ES-I3 (cell line): ENCODE measurements around the gene NT5M.

Experiments
- H3K36me3 ChIP-seq: 2 replicates; pipeline ENCODE4 v1.6.1; 2013; ENCODE audit warnings: mild to moderate bottlenecking, low read length, control low read depth, moderate library complexity; ENCODE audit not compliant: insufficient read depth
- H3K4me1 ChIP-seq: 2 replicates; pipeline ENCODE4 v1.6.1; 2013; ENCODE audit warnings: mild to moderate bottlenecking, control low read depth, low read length; ENCODE audit not compliant: insufficient read depth
- H3K9ac ChIP-seq: 2 replicates; pipeline ENCODE4 v1.6.1; 2013; ENCODE audit warnings: low read depth, mild to moderate bottlenecking, low read length, moderate library complexity
- H3K9me3 ChIP-seq: 2 replicates; pipeline ENCODE4 v1.6.1; 2013; ENCODE audit warnings: mild to moderate bottlenecking, low read length, moderate library complexity; ENCODE audit not compliant: control insufficient read depth, insufficient read depth

Gene NT5M

DNA sequence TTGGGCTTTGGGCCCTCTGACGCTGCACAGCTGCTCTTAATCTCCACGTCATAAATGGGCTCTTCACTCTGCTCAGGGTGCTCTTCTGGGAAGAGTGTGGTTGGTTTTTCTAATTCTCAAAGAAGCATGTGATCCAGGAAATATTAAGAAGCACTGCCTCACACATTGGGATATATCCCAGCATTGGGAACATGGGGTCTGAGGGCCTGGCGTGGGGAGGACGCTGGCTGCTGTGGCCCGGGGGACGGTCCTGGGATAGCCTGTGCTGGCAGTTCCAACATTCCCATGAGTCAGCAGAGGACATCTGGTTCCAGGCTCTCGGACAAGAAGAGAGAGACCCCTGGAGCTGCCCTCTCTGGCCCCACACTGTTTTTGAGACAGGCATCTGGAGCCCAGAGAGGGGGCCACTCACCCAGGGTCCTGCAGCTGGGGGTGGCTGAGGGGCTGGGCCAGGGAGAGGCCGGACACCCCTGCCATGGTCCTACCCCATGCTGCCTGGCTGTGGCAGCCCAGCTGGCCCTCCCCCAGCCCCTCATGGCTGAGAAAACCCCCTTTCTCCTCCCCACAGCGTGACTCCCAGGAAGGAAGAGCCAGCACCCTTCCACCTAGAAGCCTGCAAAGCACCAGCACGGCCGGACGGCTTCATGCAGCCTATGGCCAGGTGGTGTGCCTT lies 58.8 kb downstream of the NT5M start:
- no peaks in the 10 kb centered on the region for H3K36me3 ChIP-seq
- H3K9me3 ChIP-seq, result peaks cover 4% of the 10 kb centered on the region; the same call in 1 of the 2 replicates
- H3K4me1 ChIP-seq, result peaks cover 11% of the 10 kb centered on the region; the same call in 1 of the 2 replicates
- H3K9ac ChIP-seq, result no peak overlapping the region

DNA sequence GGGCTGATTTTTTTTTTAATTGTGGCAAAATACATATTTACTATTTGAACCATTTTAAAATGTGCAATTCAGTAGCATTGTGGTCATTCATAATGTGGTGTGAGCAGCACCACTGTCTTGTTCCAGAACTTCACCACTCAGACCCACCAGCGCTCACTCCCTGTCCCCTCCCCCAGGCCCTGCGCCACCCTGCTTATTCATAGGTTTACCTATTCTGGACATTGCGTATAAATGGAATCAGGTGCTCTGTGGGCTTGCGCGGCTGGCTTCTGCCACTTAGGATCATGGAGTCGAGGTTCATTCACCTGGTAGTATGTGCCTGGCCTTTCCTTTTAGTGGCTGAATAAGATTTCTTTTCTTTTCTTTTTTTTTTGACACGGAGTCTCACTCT lies 59.4 kb downstream of the NT5M start:
- Histone ChIP-seq H3K9me3 (peaks cover 4% of the 10 kb centered on the region; the same call in 1 of the 2 replicates), H3K9ac (no peak overlapping the region), H3K36me3 (no peaks in the 10 kb centered on the region), H3K4me1 (peaks cover 11% of the 10 kb centered on the region; the same call in 1 of the 2 replicates)

DNA sequence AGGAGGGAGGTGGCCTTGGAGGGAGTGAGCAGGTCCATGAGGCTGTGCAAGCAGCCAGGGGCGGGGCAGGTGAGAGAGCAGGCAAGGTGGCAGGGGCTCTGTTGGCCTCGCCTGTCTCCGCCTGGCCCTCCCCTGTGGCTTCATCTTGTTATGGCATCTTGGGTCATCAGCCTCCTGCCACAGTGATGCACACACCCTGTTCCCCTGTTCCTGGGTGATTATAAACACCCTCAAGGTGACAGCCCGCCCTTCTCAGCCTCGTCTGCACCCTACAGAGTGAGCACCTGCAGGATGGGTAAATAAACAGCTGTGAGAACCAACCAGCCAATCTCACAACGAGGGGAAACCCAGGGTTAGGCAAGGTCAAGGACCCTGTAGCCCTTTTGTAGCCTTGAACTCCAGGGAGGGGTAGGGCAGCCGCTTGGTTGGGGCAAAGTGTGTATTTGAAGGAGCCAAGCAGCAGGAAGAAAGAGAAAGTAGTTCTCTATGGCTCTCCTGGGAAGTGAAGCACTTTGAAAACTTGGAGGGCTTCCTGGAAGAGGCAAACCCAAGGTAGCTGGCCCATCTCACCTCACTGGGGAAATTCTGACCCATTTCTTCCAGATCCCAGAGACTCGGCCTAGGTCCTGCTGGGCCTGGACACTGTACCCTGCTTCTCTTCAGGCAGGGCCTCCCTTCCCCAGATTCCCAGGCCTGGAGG lies 60.6 kb downstream of the NT5M start:
- Histone ChIP-seq H3K9ac (no peak overlapping the region), H3K4me1 (peaks cover 11% of the 10 kb centered on the region; the same call in 1 of the 2 replicates), H3K36me3 (no peaks in the 10 kb centered on the region)

DNA sequence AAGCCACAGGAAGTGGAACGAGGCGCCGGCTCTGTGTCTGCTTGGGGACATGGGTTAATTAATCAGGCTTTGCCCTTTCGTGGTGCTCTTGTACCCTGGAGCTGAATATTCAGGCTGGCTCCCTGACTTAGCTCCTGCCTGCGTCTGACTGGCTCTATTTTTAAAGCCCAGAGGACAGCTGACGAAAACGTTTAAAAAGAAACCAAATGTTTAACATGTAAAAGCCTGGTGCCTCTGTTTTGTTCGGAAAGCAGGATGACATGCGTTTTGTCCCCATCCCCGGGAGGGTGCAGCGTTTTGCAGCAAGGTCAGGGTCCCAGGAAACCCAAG lies 61.1 kb downstream of the NT5M start:
- no peak overlapping the region for H3K9ac ChIP-seq
- H3K9me3 ChIP-seq, result no peaks in the 10 kb centered on the region
- peaks cover 11% of the 10 kb centered on the region; the same call in 1 of the 2 replicates for H3K4me1 ChIP-seq
- H3K36me3 ChIP-seq, result no peaks in the 10 kb centered on the region

More for the DNA sequence above, 60.6 kb downstream of the NT5M start:
- peaks cover 4% of the 10 kb centered on the region; the same call in 1 of the 2 replicates for H3K9me3 ChIP-seq

DNA sequence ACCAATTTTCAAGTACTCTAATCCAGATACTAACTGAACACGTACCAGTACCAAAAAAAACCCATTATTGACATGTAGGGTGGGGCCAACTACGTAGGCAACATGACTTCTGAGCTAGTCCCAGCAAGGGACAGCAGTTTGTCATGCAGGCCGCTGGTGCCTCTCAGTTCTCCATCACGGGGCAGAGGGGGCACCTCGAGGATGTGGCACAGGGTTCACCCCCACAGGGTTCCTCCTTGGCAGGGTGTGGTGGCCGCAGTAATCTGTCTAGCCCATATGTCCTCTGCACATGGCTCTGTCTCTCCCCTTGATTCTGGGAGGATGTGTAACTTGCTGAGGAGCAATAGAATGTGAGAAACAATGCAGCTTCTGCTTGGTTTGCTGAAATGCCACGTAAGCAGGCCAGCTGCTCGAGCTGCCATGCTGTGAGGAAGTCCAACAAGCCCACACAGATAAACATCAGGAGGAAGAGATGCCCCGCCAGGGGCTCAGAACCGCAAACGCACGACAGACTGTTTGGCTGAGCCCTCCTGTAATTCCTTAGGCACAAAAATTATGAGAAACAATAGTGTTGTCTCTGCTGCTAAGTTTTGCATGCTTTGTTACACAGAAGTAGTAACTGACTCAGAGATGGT lies 62.4 kb downstream of the NT5M start:
- Histone ChIP-seq H3K36me3 (no peaks in the 10 kb centered on the region), H3K4me1 (peaks cover 11% of the 10 kb centered on the region; the same call in 1 of the 2 replicates), H3K9ac (no peak overlapping the region), H3K9me3 (no peaks in the 10 kb centered on the region)

DNA sequence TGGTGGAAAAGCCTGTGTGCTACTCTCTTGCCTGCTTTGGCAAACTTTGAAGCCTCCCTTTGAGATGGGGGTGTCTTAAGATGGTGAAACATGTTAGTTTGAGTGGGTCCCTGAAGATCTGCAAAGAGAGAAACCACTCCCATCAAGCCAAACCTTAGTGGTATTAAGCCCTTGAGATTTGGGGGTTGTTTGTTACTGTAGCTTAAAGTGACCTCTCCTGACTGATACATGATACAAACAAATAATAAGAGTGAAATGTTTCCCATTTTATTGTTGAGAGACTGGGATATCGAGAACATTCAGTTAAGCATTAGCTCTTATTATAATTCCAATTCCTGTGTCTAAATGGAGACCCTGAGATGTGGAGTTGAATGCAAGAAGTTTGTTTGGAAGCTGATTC lies 63.1 kb downstream of the NT5M start:
- Histone ChIP-seq H3K9ac (no peak overlapping the region), H3K4me1 (peaks cover 11% of the 10 kb centered on the region; the same call in 1 of the 2 replicates), H3K36me3 (no peaks in the 10 kb centered on the region), H3K9me3 (no peaks in the 10 kb centered on the region)

DNA sequence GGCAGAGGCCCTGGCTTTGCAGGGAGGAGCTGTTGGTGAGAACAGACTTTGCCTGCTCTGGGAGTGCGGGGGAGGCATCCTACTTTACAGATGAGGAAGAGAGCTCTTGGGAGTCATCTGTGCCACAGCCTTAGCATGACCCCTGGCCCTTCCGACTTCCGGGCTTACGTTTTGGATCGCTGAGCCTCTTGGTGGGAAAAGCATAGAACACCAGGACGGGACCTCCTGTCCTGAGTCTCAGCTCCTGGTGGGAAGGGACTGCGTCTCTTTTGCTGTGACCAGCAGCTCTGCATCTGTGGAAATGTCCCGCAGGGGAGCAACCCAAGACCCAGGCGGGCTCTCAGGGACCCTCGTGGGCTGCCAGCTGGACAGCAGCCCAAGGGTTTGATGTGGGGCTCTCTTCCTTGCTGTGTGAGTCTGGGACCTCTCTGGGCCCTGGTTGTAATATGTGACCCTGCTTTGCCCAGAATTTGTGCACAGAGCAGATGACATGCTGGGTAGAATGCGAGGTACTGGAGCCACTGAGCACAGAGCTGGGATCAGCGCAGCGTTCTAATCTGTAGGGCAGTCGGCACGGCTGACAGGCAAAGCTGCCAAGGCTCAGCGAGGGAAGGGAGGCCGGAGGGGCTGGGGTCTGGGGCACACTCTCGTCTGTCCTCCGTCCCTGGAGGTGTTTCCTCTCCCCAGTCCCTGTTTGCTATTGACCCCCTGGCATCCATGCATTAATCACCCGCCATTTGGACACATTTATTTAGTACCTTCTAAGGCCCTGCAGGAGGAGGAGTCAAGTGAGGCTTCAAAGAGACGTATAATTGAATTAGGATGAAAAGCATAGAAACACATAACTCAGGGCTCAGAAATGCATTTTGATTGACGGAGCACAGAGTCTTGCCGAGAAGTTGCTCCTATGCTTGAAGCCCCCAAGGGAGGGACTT lies 64.0 kb downstream of the NT5M start:
- no peak overlapping the region for H3K9ac ChIP-seq
- no peaks in the 10 kb centered on the region for H3K36me3 ChIP-seq

DNA sequence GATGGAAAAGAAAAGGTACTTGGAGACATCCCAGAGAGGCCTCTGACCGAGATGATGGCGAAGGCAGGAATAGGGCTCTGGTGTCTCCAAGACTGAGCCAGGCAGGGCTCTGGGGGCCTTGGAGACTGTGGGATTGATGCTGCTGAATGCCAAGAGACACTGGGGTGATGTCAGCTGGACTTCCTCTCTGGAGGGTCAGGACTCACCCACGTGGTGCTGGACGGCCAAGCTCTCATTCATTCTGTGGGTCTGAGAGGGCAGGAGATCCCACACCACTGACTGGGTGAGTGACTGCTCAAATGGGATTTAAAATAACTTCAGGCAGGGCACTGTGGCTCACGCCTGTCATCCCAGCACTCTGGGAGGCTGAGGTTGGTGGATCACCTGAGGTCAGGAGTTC lies 64.8 kb downstream of the NT5M start:
- H3K36me3 ChIP-seq, result no peaks in the 10 kb centered on the region
- H3K4me1 ChIP-seq, result peaks cover 11% of the 10 kb centered on the region; the same call in 1 of the 2 replicates
- no peaks in the 10 kb centered on the region for H3K9me3 ChIP-seq
- H3K9ac ChIP-seq, result no peak overlapping the region

More for the DNA sequence above, 64.0 kb downstream of the NT5M start:
- H3K9me3 ChIP-seq, result no peaks in the 10 kb centered on the region
- peaks cover 11% of the 10 kb centered on the region; the same call in 1 of the 2 replicates for H3K4me1 ChIP-seq

DNA sequence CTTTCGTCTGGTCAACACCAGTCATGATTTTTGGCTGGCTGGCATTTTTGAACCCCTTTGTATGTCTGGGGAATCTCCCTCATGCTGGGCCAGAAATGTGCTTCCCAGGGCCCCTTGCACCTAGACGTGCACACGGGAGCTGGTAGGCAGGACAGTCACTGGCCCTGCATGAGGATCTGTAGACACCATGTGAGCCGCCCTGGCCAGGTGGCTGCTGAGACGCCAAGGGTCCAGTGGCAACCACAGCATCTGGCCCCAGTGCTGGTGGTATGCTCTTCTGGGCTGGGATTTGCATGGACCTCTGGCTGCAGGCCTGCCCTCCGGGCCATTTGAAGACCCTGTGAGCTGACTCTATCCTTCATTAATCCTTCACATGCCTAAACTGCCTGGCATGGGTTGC lies 67.5 kb downstream of the NT5M start:
- Histone ChIP-seq H3K9ac (no peak overlapping the region), H3K36me3 (no peaks in the 10 kb centered on the region), H3K4me1 (no peaks in the 10 kb centered on the region), H3K9me3 (no peaks in the 10 kb centered on the region)

DNA sequence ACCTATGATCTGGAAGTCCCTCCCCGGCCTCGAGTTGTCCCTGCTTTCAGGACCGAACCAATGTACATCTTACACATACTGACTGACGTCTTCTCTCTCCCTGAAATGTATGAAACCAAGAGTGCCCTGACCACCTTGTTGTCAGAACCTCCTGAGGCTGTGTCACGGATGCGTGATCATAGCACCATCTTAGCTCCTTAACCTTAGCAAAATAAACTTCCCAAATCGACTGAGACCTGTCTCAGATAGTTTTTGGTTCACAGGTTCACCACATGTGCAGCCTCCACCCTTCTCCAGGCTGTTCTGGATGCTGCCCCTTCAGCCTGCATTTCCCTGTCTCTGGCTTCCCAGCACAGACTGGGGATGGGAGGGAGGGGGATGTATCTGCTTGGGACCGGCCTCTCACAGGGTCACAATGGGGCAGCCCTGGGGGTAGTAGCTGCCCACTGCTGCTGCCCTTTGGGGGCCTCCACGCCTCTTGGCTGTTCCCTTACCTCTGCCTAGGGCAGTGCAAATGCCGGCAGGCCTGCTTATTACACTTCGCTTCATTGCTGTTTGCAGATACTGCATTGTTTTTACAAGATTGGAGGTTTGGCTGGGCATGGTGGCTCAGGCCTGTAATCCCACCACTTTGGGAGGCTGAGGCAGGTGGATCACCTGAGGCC lies 69.8 kb downstream of the NT5M start:
- Histone ChIP-seq H3K4me1 (no peaks in the 10 kb centered on the region), H3K9me3 (no peaks in the 10 kb centered on the region), H3K9ac (no peak overlapping the region), H3K36me3 (no peaks in the 10 kb centered on the region)

DNA sequence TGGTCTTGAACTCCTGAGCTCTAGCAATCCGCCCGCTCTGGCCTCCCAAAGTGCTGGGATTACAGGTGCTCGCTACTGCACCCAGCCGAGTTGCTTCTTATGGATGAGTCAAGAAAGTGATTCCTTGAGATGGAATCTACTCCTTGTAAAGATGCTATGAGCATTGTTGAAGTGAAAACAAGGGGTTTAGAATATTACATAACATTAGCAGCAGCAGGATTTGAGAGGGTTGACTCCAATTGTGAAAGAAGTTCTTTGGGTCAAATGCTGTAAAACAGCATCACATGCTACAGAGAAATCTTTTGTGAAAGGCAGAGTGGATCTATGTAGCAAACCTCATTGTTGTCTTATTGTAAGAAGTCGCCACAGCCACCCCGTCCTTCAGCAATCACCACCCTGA lies 72.7 kb downstream of the NT5M start:
- Histone ChIP-seq H3K4me1 (no peaks in the 10 kb centered on the region), H3K9me3 (no peaks in the 10 kb centered on the region), H3K36me3 (no peaks in the 10 kb centered on the region), H3K9ac (no peak overlapping the region)

DNA sequence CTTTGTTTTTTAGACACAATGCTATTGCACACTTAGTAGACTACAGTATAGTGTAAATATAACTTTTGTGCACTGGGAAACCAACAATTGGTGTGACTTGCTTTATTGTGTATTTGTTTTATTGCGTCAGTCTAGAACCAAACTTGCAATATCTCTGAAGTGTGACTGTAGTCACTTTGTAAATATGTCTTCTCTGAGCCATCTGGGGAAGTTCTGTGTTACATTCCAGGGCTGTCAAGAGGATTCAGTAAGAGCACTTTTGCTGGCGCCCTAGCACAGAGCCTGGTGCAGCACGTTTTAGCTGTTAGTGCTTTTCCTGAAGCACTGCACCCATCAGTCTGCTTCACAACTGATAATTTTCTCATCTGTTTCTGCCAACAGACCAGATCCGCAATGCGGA lies 73.2 kb downstream of the NT5M start:
- no peak overlapping the region for H3K9ac ChIP-seq
- H3K9me3 ChIP-seq, result no peaks in the 10 kb centered on the region
- H3K36me3 ChIP-seq, result no peaks in the 10 kb centered on the region
- H3K4me1 ChIP-seq, result no peaks in the 10 kb centered on the region

DNA sequence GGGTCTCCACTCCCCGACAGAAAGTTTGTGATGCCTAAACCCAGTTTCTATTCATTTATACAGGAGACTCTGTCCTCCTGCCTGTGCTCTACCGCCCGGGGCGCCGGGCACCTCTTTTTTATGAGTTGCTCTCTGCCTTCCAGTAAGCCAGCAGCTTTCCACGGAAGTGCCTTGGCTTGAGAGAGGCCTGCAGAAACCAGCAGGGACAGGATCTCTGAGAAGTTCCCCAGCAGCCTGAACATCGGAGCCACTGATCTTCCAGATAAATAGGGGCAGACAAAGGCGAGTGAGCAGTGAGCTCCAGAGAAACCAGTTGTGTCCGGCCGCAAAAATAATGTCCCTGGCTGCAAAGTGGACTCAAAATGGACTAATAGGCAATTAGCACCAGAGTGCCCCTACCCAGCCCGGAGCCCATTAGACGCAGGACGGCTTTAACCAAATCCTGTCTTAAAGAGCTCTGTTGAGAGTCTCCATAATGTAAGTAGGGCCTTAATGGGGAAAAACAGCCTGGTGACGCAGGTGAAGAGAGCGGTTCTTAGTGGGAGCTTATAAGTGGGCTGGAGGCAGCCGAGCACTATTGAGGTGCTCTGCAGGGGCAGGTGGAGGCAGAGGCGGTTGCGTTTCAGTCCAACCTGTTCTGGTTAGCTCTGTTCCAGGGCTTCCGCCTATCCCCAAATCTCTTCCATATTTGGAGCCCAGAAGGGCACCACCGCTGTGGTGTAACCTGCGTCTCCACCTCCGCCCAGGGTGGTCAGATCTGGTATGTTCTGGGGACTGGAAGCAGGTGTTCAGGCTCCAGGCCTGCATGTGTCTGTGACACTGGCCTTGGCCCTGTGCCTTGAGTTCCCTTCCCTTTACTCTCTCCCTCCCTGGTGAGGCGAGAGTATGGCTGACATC lies 74.1 kb downstream of the NT5M start:
- Histone ChIP-seq H3K36me3 (no peaks in the 10 kb centered on the region), H3K4me1 (no peaks in the 10 kb centered on the region), H3K9ac (no peak overlapping the region), H3K9me3 (no peaks in the 10 kb centered on the region)
